Loucy (cell line): ENCODE results near the gene RER1.

Source experiments
- H2AFZ ChIP-seq: fragments of 200-600 bp; sonication (generic); 2 replicates; pipeline ENCODE4 v1.6.0; 2016; ENCODE audit warnings: antibody characterized with exemption, mild to moderate bottlenecking, low read length, moderate library complexity
- H3F3A ChIP-seq: fragments of 200-600 bp; 2 replicates; pipeline ENCODE4 v1.6.0; 2016; ENCODE audit warnings: antibody characterized with exemption, low read depth, mild to moderate bottlenecking
- H3K27me3 ChIP-seq: fragments of 200-600 bp; sonication (generic); 2 replicates; pipeline ENCODE4 v1.6.1; 2014; ENCODE audit warnings: low read length, mild to moderate bottlenecking; ENCODE audit not compliant: insufficient read depth, poor library complexity, severe bottlenecking
- H3K36me3 ChIP-seq: fragments of 200-600 bp; sonication (generic); 2 replicates; pipeline ENCODE4 v1.6.1; 2016; ENCODE audit warnings: low read length; ENCODE audit not compliant: insufficient read depth
- H3K4me1 ChIP-seq: fragments of 200-600 bp; sonication (generic); 2 replicates; pipeline ENCODE4 v1.5.1; 2014; ENCODE audit warnings: low read length, mild to moderate bottlenecking; ENCODE audit not compliant: insufficient read depth, poor library complexity, severe bottlenecking
- H3K4me2 ChIP-seq: fragments of 200-600 bp; sonication (generic); 2 replicates; pipeline ENCODE4 v1.6.0; 2014; ENCODE audit warnings: antibody characterized with exemption, low read length, low read depth, mild to moderate bottlenecking; ENCODE audit not compliant: poor library complexity, severe bottlenecking
- H3K4me3 ChIP-seq: fragments of 200-600 bp; sonication (generic); 2 replicates; pipeline ENCODE4 v1.5.1; 2014; ENCODE audit warnings: low read length, mild to moderate bottlenecking, mixed read lengths; ENCODE audit not compliant: poor library complexity, severe bottlenecking
- H3K79me2 ChIP-seq: fragments of 200-600 bp; sonication (generic); 2 replicates; pipeline ENCODE4 v1.6.1; 2014; ENCODE audit warnings: low read length; ENCODE audit not compliant: insufficient read depth
- H3K9ac ChIP-seq: fragments of 200-600 bp; sonication (generic); 2 replicates; pipeline ENCODE4 v1.6.0; 2014; ENCODE audit warnings: mild to moderate bottlenecking, low read depth, low read length, moderate library complexity; ENCODE audit not compliant: poor library complexity, severe bottlenecking
- H3K9me2 ChIP-seq: fragments of 200-600 bp; sonication (generic); replicated peaks from 2 replicates; pipeline ENCODE4 v1.6.1; 2016; ENCODE audit warnings: low read depth, low read length, mixed read lengths
- H3K9me3 ChIP-seq: fragments of 200-600 bp; sonication (generic); 2 replicates; pipeline ENCODE4 v1.6.1; 2014; ENCODE audit warnings: mild to moderate bottlenecking, antibody characterized with exemption, low read length, low read depth; ENCODE audit not compliant: insufficient read depth
- H4K20me1 ChIP-seq: fragments of 200-600 bp; sonication (generic); 2 replicates; pipeline ENCODE4 v1.6.0; 2014; ENCODE audit warnings: antibody characterized with exemption, low read length, mild to moderate bottlenecking; ENCODE audit not compliant: insufficient read depth, poor library complexity, severe bottlenecking
- CTCF ChIP-seq: fragments of 200-600 bp; sonication (generic); conservative IDR thresholded peaks from 2 replicates; pipeline ENCODE4 v1.5.1; 2014; ENCODE audit warnings: mild to moderate bottlenecking, antibody characterized with exemption, low read length
- EZH2phosphoT487 ChIP-seq: fragments of 200-600 bp; IDR thresholded peaks from 2 replicates; pipeline ENCODE4 v1.6.1; 2018; ENCODE audit warnings: antibody characterized with exemption, mild to moderate bottlenecking, moderate library complexity, borderline replicate concordance

The RER1 gene

GRCh38 chr1:2451741-2452140, 60.1 kb downstream of the RER1 start:
- Histone ChIP-seq H3K27me3 (no peaks in the 10 kb centered on the region), H3K4me2 (no peak overlapping the region), H3K79me2 (no peaks in the 10 kb centered on the region), H3K36me3 (no peaks in the 10 kb centered on the region), H3K4me3 (no peak overlapping the region), H2AFZ (no peak overlapping the region), H3K9ac (no peak overlapping the region), H4K20me1 (no peaks in the 10 kb centered on the region), H3K9me2 (no peaks in the 10 kb centered on the region), H3F3A (no peaks in the 10 kb centered on the region), H3K9me3 (no peaks in the 10 kb centered on the region), H3K4me1 (no peaks in the 10 kb centered on the region)
- TF ChIP-seq EZH2phosphoT487 (no peak), CTCF (no peak)

GRCh38 chr1:2452201-2452931, 60.7 kb downstream of the RER1 start:
- Histone ChIP-seq H3K4me3 (no peak overlapping the region), H2AFZ (no peak overlapping the region), H3K9ac (no peak overlapping the region), H3K27me3 (no peaks in the 10 kb centered on the region), H3K79me2 (no peaks in the 10 kb centered on the region), H3K9me2 (no peaks in the 10 kb centered on the region), H4K20me1 (no peaks in the 10 kb centered on the region), H3K4me1 (no peaks in the 10 kb centered on the region), H3F3A (no peaks in the 10 kb centered on the region), H3K4me2 (no peak overlapping the region), H3K9me3 (no peaks in the 10 kb centered on the region), H3K36me3 (no peaks in the 10 kb centered on the region)
- TF ChIP-seq CTCF, result no peak
- TF ChIP-seq EZH2phosphoT487, result no peak

GRCh38 chr1:2452932-2453315, 61.3 kb downstream of the RER1 start:
- no peak overlapping the region for H3K4me2 ChIP-seq
- H3K4me1 ChIP-seq, result no peaks in the 10 kb centered on the region
- no peak overlapping the region for H2AFZ ChIP-seq
- no peaks in the 10 kb centered on the region for H3K36me3 ChIP-seq
- no peaks in the 10 kb centered on the region for H3F3A ChIP-seq
- TF ChIP-seq CTCF, result no peak
- H3K79me2 ChIP-seq, result no peaks in the 10 kb centered on the region
- H3K9me2 ChIP-seq, result no peaks in the 10 kb centered on the region
- no peak overlapping the region for H3K9ac ChIP-seq
- H4K20me1 ChIP-seq, result no peaks in the 10 kb centered on the region
- no peaks in the 10 kb centered on the region for H3K9me3 ChIP-seq
- H3K4me3 ChIP-seq, result no peak overlapping the region
- H3K27me3 ChIP-seq, result no peaks in the 10 kb centered on the region
